ENCODE results near the gene CSF3. TPM values are rescaled to one million over a fixed set of nuclear protein-coding genes. Genes with fewer than 3 reads are reported as not detected.
A peak's percentile ranks its signal among the peaks of the same experiment; 100 is the strongest.
"Not testable (repeated sequence)": the region's sequence is repeated elsewhere in the genome, so short reads cannot be mapped to it uniquely, and the experiment has no call there.

The CSF3 gene
- total RNA-seq, 1 donor from 2014 or later: not detected

DNA sequence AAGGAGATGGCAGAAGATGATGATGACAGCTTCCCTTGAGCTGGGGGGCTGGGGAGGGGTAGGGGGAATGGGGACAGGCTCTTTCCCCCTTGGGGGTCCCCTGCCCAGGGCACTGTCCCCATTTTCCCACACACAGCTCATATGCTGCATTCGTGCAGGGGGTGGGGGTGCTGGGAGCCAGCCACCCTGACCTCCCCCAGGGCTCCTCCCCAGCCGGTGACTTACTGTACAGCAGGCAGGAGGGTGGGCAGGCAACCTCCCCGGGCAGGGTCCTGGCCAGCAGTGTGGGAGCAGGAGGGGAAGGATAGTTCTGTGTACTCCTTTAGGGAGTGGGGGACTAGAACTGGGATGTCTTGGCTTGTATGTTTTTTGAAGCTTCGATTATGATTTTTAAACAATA, 17.7 kb upstream of the CSF3 start:
- no peak for DNase-seq

DNA sequence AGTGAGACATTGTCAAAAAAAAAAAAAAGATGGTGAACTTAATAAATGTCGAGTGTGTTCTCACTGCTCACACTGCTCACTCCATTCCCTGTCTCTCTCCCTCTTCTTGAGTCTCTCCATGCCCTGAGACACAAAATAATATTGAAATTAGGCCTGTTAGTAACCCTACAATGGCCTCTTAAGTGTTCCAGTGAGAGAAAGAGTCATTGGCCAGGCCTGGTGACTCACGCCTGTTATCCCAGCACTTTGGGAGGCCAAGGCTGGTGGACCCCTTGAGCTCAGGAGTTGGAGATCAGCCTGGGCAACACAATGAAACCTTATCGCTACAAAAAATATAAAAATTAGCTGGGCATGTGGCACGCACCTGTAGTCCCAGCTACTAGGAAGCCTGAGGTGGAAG, 16.2 kb upstream of the CSF3 start:
- DNase-seq: no peak

DNA sequence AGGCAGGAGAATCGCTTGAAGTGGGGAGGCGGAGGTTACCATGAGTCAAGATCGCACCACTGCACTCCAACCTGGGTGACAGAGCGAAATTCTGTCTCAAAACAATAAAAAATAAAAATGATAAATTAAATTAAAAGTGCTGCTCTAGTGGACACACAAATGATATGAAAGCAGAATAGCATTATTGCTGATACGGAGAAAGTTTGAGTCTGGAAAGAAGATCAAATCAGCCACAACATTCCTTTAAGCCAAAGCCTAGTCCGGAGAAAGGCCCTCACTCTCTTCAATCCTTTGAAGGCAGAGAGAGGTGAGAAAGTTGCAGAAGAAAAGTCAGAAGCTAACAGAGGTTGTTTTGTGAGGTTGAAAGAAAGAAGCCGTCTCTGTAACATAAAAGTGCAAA, 15.1 kb upstream of the CSF3 start:
- no peak for DNase-seq

DNA sequence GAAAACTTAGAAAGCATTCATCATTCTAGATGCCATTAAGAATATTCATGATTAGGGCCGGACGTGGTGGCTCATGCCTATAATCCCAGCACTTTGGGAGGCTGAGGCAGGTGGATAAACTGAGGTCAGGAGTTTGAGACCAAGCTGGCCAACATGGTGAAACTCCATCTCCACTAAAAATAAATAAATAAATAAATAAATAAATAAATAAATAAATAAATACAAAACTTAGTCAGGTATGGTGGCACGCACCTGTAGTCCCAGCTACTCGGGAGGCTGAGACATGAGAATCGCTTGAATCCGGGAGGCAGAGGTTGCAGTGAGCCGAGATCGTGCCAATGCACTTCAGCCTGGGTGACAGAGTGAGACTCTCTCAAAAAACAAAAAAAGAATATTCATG, 13.9 kb upstream of the CSF3 start:
- not testable (repeated sequence) for DNase-seq

DNA sequence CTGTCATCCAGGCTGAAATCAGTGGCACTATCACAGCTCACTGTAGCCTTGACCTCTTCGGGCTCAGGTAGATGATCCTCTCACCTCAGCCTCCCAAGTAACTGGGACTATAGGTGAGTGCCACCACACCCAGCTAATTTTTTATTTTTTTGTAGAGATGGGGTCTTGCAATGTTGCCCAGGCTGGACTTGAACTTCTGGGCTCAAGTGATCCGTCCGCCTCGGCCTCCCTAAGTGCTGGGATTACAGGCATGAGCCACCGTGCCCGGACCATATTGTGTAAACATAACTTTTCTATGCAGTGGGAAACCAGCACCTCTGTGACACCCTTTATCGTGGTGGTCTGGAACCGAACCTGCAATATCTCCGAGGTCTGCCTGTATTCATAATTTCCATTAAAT, 11.2 kb upstream of the CSF3 start:
- no peak for DNase-seq

DNA sequence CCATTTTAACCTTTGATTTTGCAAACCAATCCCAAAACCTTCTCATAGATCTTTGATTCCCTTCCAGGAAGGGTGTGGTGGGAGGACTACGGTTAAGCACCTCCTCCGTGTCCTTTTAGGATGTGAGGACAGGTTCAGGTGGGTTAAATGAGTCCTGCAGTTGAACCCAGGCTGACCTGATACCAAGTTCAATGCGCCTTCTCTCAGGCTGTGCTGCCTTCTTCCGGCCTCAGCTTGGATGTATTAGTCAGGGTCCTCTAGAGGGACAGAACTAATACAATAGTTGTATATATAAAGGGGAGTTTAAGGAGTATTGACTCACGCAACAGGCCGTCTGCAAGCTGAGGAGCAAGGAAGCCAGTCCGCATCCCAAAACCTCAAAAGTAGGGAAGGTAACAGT, 10.5 kb upstream of the CSF3 start:
- no peak for DNase-seq

DNA sequence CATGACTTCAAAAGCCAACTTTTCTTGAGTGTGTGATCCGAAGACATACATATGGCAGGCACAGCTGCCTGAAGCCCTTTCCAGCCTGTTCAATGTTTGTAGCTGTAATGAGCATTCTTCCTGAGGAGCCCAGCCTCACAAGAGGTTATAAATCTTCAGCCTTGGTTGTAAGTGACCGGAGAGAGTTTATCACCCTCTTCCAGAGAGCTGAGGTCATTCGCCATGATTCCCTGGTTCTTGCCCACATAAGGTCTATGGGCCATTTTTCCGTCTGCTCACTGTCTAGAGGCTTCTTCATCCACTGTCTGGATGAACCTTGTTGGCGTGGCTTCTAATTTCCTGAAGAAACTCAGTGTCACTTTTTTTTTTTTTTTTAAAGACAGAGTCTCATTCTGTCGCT, 9.7 kb upstream of the CSF3 start:
- DNase-seq: no peak

DNA sequence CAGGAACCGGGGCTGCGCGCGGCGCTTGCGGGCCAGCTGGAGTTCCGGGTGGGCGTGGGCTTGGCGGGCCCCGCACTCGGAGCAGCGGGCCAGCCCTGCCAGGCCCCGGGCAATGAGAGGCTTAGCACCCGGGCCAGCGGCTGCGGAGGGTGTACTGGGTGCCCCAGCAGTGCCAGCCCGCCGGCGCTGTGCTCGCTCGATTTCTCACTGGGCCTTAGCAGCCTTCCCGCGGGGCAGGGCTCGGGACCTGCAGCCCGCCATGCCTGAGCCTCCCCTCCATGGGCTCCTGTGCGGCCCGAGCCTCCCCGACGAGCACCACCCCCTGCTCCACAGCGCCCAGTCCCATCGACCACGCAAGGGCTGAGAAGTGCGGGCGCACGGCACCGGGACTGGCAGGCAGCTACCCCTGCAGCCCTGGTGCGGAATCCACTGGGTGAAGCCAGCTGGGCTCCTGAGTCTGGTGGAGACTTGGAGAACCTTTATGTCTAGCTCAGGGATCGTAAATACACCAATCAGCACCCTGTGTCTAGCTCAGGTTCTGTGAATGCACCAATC, 4.2 kb upstream of the CSF3 start:
- not testable (repeated sequence) for DNase-seq

DNA sequence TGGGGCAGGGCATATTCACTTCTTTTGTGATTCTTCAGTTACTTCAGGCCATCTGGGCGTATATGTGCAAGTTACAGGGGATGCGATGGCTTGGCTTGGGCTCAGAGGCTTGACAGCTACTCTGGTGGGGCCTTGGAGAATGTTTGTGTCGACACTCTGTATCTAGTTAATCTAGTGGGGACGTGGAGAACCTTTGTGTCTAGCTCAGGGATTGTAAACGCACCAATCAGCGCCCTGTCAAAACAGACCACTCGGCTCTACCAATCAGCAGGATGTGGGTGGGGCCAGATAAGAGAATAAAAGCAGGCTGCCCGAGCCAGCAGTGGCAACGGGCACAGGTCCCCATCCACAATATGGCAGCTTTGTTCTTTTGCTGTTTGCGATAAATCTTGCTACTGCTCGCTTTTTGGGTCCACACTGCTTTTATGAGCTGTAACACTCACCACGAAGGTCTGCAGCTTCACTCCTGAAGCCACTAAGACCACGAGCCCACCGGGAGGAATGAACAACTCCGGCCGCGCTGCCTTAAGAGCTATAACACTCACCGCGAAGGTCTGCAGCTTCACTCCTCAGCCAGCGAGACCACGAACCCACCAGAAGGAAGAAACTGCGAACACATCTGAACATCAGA, 3.1 kb upstream of the CSF3 start:
- not testable (repeated sequence) for DNase-seq

DNA sequence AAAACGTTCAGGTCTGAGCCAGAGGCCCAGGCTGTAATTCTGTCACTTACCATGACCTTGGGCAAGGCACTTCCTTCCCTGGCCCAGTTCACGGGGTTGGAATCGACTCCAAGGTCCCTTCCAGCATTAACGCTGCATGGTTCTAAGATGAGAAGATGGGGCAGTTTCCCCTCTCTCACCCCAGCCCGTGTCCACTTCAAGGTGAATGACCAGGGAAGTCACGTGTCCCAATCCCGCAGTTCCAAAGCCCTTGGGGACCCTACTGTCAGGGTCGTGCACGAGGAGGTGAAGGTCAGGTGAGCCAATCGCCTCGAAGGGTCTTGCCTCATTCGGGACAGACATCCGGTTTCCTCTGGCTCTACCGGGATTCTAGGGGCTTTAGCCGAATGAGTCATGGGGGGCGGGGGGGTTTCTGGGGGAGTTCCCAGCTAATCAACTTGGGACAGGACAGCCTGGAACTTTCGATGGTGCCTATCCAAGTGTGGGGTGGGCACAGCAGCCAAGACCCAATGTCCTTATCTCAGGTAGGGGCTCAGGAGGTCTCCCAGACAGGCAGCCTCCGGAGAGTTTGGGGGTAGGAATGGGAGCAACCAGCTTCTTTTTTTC, 762 bp upstream of the CSF3 start:
- no peak for DNase-seq

DNA sequence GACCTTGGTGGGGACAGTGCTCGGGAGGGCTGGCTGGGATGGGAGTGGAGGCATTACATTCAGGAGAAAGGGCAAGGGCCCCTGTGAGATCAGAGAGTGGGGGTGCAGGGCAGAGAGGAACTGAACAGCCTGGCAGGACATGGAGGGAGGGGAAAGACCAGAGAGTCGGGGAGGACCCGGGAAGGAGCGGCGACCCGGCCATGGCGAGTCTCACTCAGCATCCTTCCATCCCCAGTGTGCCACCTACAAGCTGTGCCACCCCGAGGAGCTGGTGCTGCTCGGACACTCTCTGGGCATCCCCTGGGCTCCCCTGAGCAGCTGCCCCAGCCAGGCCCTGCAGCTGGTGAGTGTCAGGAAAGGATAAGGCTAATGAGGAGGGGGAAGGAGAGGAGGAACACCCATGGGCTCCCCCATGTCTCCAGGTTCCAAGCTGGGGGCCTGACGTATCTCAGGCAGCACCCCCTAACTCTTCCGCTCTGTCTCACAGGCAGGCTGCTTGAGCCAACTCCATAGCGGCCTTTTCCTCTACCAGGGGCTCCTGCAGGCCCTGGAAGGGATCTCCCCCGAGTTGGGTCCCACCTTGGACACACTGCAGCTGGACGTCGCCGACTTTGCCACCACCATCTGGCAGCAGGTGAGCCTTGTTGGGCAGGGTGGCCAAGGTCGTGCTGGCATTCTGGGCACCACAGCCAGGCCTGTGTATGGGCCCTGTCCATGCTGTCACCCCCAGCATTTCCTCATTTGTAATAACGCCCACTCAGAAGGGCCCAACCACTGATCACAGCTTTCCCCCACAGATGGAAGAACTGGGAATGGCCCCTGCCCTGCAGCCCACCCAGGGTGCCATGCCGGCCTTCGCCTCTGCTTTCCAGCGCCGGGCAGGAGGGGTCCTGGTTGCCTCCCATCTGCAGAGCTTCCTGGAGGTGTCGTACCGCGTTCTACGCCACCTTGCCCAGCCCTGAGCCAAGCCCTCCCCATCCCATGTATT, 1.1 kb downstream of the CSF3 start:
- no peak for DNase-seq

DNA sequence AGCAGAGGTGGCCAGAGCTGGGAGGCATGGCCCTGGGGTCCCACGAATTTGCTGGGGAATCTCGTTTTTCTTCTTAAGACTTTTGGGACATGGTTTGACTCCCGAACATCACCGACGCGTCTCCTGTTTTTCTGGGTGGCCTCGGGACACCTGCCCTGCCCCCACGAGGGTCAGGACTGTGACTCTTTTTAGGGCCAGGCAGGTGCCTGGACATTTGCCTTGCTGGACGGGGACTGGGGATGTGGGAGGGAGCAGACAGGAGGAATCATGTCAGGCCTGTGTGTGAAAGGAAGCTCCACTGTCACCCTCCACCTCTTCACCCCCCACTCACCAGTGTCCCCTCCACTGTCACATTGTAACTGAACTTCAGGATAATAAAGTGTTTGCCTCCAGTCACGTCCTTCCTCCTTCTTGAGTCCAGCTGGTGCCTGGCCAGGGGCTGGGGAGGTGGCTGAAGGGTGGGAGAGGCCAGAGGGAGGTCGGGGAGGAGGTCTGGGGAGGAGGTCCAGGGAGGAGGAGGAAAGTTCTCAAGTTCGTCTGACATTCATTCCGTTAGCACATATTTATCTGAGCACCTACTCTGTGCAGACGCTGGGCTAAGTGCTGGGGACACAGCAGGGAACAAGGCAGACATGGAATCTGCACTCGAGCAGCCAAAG, 2.3 kb downstream of the CSF3 start:
- no peak for DNase-seq

DNA sequence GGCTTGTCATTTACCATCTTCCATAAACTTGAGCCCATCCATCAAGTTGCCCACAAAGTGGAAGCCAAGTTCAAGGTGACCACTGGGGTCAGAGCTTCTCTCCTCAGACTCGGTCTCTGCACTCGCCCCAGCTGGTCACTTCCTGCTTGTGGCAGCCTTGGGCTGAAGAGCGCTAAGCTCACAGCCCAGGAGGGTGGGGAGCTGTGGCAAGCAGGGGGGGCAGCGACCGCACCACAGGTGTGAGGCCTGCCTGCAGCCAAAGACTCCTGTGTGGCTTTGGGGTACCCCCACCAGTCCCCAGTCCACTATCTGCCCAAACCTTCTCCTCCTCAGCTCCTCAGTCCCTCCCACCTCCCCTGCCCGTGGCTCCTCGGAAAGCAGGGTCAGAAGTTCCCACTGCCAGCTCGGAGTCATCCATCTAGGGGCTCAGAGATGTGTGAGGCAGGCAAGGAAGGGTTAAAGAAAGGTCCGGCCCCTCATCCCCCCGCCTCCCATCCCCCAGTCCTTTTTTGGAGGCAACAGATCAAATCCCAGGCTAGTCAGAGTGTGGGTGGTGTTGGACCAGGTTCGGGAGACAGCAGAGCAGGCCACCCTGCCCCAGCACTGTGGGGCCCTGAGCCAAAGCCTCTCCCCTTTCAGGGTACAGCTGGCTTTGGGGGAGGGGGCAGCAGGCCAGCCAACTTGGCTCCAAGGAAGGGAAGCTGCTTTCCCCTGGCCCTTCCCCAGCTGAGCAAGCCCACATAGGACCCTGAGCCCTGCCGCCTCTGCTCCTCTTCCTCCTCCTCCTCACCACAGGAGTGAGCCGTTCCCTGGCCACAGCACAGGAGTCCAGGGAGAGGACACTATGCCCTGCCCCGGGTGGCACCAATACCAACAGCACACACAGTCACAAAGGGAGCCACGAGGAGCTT, 3.2 kb downstream of the CSF3 start:
- peak; percentile 28 for DNase-seq

DNA sequence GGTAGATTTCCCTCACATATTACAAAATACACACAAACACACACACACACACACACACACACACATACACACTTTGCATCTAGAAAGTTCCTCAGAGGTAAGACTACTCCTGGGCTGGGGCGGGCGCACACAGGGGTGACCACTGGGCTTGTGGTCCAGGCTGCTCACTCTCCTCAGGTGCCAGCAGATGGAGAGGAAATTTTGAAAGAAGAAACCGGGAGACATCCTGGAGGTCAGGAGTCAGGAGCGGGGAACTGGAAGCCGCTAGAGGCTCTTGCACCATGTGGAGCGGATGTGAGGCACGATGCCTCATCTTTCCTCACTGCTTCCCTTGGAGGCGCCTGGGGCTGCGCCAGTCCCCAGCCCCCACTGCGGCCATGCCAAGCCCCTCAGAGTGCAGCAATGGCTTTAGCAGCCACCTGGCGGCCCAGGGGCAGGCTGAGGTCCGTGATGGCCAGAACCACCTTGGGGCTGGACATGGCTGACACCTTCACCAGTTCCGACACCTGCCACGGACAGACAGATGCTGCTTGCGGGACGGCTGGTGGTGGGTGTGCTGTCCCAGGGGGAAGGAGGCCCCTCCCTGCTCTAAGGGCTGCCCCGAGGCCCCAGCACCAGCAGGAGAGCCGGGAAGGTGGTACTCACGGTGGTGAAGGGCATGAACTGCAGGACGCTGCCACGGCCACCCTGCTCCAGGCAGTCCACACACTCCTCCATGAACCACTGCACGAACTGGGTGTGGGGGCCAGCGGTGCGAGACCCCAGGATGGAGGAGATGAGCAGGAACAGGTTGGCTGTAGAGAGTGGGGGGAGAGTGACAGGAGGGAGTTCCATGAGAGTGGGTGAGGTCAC, 4.1 kb downstream of the CSF3 start:
- no peak for DNase-seq

DNA sequence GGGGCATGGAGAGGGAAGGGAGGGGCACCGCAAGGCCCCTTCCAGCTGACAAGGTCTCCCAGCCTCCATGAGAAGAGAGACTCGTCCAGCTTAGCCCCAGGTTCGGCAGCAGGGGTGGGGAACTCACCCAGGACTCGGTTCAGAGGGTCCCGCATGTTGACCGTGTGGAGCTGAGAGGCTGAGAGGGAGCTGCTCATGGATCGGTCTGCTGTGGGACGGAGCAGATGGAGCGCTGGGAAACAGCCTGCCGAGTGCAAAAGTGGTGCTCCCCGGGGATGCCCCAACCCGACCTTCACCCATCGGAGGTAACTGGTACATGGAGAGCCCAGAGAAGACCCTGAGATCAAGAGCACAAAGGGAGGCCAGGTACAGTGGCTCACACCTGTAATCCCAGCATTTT, 4.9 kb downstream of the CSF3 start:
- no peak for DNase-seq

DNA sequence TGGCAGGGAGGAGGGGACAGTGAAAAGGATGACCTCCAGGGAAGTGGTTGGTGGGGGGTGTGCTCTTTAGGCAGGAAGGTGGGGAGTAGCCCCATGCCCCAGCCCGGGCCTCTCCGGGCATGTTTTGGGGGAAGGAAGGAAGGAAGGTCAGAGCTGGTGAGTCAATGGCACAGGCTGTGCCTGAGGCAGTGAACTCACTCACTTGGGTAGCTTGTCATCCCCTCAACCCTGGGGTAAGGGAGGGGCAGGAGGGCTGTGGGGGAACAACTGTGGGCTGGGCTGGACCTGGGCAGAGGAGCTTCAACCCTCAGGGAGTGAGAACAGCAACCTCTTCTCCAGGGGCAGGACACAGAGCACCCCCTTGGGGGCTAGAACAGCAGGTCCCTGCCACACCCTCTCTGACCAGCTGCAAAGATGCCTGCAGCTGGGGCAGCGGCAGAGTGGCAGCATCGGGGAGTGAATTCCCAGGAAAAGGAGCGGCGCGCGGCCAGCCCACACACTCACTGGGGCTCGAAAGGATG, 6.3 kb downstream of the CSF3 start:
- DNase-seq: no peak

DNA sequence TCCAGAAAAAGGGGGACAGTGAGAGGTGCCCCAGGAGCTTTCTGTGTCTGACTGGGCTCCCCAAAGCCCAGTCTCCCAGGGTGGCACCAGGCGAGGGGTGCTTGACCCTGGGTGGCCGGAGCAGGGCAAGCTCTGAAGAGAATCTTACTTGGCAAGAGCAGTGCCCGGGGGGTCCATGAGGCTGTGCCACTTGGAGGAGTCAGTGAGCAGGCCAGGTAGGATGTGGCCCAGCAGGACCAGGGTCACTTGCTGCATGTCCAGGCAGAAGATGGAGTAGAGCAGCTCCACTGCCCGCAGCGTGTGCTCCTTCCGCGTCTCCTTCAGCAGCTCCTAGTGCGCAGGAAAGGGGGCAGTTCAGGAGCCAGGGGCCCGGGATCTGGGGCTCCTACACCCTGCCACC, 7.3 kb downstream of the CSF3 start:
- DNase-seq: no peak

DNA sequence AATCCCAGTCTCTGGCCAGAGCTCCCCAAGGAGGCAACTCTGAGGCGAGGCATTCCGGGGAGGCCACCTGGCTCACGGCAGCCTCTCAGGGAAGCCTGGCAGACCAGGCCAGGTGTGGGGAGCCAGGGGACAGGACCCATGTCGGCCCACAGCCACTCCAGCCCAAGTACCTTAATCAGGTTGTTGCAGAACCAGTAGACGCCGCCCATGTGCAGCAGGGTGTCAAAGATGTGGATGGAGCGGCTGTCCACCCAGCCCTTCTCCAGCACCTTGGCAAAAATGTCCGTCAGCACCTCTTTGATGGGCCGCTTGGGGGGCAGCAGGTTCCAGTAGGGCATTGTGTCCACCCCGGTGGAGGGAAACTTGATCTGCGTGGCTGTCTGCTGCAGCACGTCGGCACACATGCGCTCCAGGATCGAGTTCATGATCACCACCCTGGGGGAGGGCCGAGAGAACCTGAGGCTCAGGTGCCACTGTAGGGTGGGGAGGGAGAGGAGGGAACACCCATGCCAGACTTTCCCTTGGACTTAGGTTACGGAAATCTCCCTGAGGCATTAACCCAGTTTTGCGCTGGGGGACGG, 7.8 kb downstream of the CSF3 start:
- DNase-seq: no peak

DNA sequence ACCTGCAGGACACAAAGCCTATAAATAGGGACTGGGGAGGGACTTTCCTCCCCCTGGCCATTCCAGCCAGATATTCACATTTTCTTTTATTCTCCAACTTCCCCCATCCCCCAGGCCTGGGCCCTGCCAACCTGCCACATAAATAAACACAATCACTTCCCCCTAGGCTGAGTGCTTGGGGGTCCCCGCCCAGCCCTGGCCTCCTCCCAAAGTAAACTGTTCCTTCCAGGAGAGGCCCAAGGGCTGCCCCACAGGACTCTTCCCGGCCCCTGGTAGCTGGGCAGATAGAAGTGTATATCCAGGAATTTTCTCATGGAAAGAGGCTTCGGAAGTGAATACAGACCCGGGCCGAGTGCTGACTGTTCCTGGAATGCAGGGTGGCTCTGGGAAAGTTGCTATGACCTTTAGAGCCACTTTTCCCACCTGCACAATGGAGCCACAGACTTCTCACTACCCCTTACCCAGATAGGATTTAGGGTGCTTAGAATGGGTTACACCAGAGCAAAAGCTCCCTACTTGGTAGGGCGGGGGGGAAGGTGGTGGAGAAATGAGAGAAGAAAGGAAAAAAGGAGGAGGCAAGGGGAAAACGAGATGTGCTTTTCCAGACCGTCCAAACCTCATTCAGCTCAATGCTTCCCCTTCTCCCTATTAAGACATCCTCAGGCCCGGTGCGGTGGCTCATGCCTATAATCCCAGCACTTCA, 8.5 kb downstream of the CSF3 start:
- DNase-seq: no peak
